MM.1S (cell line): ENCODE results near the gene FKBP3.

Experiments used
- EZH2 ChIP-seq: fragments of 300-600 bp; sonication (generic); optimal IDR thresholded peaks from 2 replicates; pipeline ENCODE3; 2017; ENCODE audit warnings: low read depth, mild to moderate bottlenecking, antibody characterized with exemption, low read length, mixed read lengths
- EZH2phosphoT487 ChIP-seq: fragments of 300-600 bp; sonication (generic); IDR thresholded peaks from 2 replicates; pipeline ENCODE4 v1.6.1; 2018; ENCODE audit warnings: antibody characterized with exemption, low read length
- TF ChIP-seq, protein P1 (sequence below): fragments of 300-600 bp; sonication (generic); IDR thresholded peaks from 2 replicates; pipeline ENCODE4 v1.5.1; 2016; ENCODE audit warnings: antibody characterized with exemption, low read length, mixed read lengths

DNA sequence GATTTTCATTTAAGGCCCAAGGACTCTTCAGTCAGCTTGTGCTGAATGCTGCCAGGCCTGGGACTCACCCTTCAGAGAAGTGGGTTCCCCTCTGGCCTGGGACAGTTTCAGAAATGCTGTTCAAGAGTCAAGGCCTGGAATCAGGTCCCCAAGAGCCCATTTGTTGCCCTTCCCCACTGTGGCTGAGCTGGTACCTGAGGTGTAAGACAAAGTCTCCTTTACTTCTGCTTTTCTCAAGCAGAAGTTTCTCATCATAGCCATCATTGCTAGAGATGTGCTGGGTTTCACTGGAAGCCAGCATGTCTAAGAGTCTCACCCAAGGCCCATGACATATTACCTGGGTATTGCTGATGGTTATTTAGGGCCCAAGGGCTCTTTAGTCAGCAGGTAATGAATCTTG lies 10.4 kb upstream of the FKBP3 start:
- TF ChIP-seq, protein P1, sequence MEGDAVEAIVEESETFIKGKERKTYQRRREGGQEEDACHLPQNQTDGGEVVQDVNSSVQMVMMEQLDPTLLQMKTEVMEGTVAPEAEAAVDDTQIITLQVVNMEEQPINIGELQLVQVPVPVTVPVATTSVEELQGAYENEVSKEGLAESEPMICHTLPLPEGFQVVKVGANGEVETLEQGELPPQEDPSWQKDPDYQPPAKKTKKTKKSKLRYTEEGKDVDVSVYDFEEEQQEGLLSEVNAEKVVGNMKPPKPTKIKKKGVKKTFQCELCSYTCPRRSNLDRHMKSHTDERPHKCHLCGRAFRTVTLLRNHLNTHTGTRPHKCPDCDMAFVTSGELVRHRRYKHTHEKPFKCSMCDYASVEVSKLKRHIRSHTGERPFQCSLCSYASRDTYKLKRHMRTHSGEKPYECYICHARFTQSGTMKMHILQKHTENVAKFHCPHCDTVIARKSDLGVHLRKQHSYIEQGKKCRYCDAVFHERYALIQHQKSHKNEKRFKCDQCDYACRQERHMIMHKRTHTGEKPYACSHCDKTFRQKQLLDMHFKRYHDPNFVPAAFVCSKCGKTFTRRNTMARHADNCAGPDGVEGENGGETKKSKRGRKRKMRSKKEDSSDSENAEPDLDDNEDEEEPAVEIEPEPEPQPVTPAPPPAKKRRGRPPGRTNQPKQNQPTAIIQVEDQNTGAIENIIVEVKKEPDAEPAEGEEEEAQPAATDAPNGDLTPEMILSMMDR, result no peak
- no peak for TF ChIP-seq EZH2
- TF ChIP-seq EZH2phosphoT487, result no peak
